HEK293 (cell line): ENCODE measurements around the gene NR2F1-AS1.
A peak's percentile ranks its signal among the peaks of the same experiment; 100 is the strongest.

ENCODE experiments used
- KLF1 ChIP-seq: fragments of 450-650 bp; formaldehyde crosslinking; IDR thresholded peaks from 2 replicates; pipeline ENCODE4 v1.5.1; 2016; ENCODE audit warnings: missing biosample characterization, missing genetic modification characterization
- PRDM1 ChIP-seq: fragments of 450-650 bp; formaldehyde crosslinking; IDR thresholded peaks from 2 replicates; pipeline ENCODE4; 2016; ENCODE audit warnings: missing biosample characterization, missing genetic modification characterization
- PRDM10 ChIP-seq: fragments of 450-650 bp; formaldehyde crosslinking; IDR thresholded peaks from 2 replicates; pipeline ENCODE4 v1.5.1; 2016; ENCODE audit warnings: missing biosample characterization, missing genetic modification characterization
- RBAK ChIP-seq: fragments of 450-650 bp; formaldehyde crosslinking; IDR thresholded peaks from 2 replicates; pipeline ENCODE4 v1.5.1; 2016; ENCODE audit warnings: missing biosample characterization, missing genetic modification characterization
- SETDB1 ChIP-seq: IDR thresholded peaks from one replicate; pipeline ENCODE4 v1.6.1; 2017; ENCODE audit warnings: mild to moderate bottlenecking, low read length, moderate library complexity, mixed read lengths; ENCODE audit not compliant: insufficient read length
- SP7 ChIP-seq: fragments of 450-650 bp; formaldehyde crosslinking; IDR thresholded peaks from 2 replicates; pipeline ENCODE4 v1.5.1; 2016; ENCODE audit warnings: missing biosample characterization, missing genetic modification characterization
- TCF7L2 ChIP-seq: IDR thresholded peaks from 2 replicates; pipeline ENCODE4 v1.6.1; 2011; ENCODE audit warnings: low read depth, mild to moderate bottlenecking, inconsistent platforms, low read length, moderate library complexity, borderline replicate concordance
- TRIM28 ChIP-seq: IDR thresholded peaks from 2 replicates; pipeline ENCODE4 v1.6.1; 2011; ENCODE audit warnings: low read length, control low read depth, borderline replicate concordance
- YY2 ChIP-seq: fragments of 450-650 bp; formaldehyde crosslinking; IDR thresholded peaks from 2 replicates; pipeline ENCODE4 v1.5.1; 2016; ENCODE audit warnings: missing biosample characterization, missing genetic modification characterization
- ZBTB17 ChIP-seq: fragments of 450-650 bp; formaldehyde crosslinking; IDR thresholded peaks from 2 replicates; pipeline ENCODE4 v1.5.1; 2016; ENCODE audit warnings: missing biosample characterization, missing genetic modification characterization
- ZBTB44 ChIP-seq: fragments of 450-650 bp; IDR thresholded peaks from 2 replicates; pipeline ENCODE4 v1.5.1; 2018; ENCODE audit warnings: missing biosample characterization, mild to moderate bottlenecking, missing genetic modification characterization
- ZFP37 ChIP-seq: fragments of 450-650 bp; formaldehyde crosslinking; IDR thresholded peaks from 2 replicates; pipeline ENCODE4 v1.5.1; 2016; ENCODE audit warnings: missing biosample characterization, missing genetic modification characterization
- ZNF132 ChIP-seq: fragments of 450-650 bp; formaldehyde crosslinking; IDR thresholded peaks from 2 replicates; pipeline ENCODE4 v1.5.1; 2017; ENCODE audit warnings: missing biosample characterization, missing genetic modification characterization, borderline replicate concordance
- ZNF18 ChIP-seq: fragments of 450-650 bp; formaldehyde crosslinking; IDR thresholded peaks from 2 replicates; pipeline ENCODE4 v1.5.1; 2016; ENCODE audit warnings: missing biosample characterization, missing genetic modification characterization
- ZNF274 ChIP-seq, 2 experiments: fragments of 200-500 bp in 1 of 2; fragments of 450-650 bp in 1 of 2; sonication (Bioruptor generic) in 1 of 2; formaldehyde crosslinking in 1 of 2; IDR thresholded peaks; 2 replicates each; pipeline versions ENCODE4 v1.5.1 to v1.6.1; 2014 to 2016; ENCODE audit warnings: borderline replicate concordance in 1 of 2, inconsistent platforms in 1 of 2, low read length in 1 of 2, missing biosample characterization in 1 of 2, missing genetic modification characterization in 1 of 2
- ZNF302 ChIP-seq: fragments of 450-650 bp; formaldehyde crosslinking; IDR thresholded peaks from 2 replicates; pipeline ENCODE4 v1.5.1; 2016; ENCODE audit warnings: missing biosample characterization, missing genetic modification characterization, low read depth
- ZNF341 ChIP-seq: fragments of 450-650 bp; formaldehyde crosslinking; IDR thresholded peaks from 2 replicates; pipeline ENCODE4; 2016; ENCODE audit warnings: low read depth, missing biosample characterization, missing genetic modification characterization
- ZNF350 ChIP-seq: fragments of 450-650 bp; formaldehyde crosslinking; IDR thresholded peaks from 2 replicates; pipeline ENCODE4 v1.5.0; 2017; ENCODE audit warnings: missing biosample characterization, mild to moderate bottlenecking, missing genetic modification characterization
- ZNF514 ChIP-seq: fragments of 450-650 bp; formaldehyde crosslinking; IDR thresholded peaks from 2 replicates; pipeline ENCODE4 v1.5.1; 2016; ENCODE audit warnings: missing biosample characterization, missing genetic modification characterization
- ZNF518A ChIP-seq: fragments of 450-650 bp; formaldehyde crosslinking; conservative IDR thresholded peaks from 2 replicates; pipeline ENCODE4 v1.5.1; 2016; ENCODE audit warnings: low read depth, missing biosample characterization, missing genetic modification characterization
- ZNF530 ChIP-seq: fragments of 450-650 bp; formaldehyde crosslinking; IDR thresholded peaks from 2 replicates; pipeline ENCODE4 v1.5.1; 2016; ENCODE audit warnings: low read depth, missing biosample characterization, missing genetic modification characterization
- ZNF623 ChIP-seq: fragments of 450-650 bp; formaldehyde crosslinking; IDR thresholded peaks from 2 replicates; pipeline ENCODE4 v1.5.1; 2016; ENCODE audit warnings: missing biosample characterization, missing genetic modification characterization
- ZNF670 ChIP-seq: fragments of 450-650 bp; formaldehyde crosslinking; IDR thresholded peaks from 2 replicates; pipeline ENCODE4 v1.5.1; 2016; ENCODE audit warnings: missing biosample characterization, missing genetic modification characterization, low read depth
- ZNF76 ChIP-seq: fragments of 450-650 bp; formaldehyde crosslinking; IDR thresholded peaks from 2 replicates; pipeline ENCODE4; 2016; ENCODE audit warnings: low read depth, missing biosample characterization, missing genetic modification characterization, borderline replicate concordance
- ZNF830 ChIP-seq: fragments of 450-650 bp; IDR thresholded peaks from 2 replicates; pipeline ENCODE4 v1.5.0; 2018; ENCODE audit warnings: missing biosample characterization, missing genetic modification characterization, low read depth, mild to moderate bottlenecking, moderate library complexity
- ZNF837 ChIP-seq: fragments of 450-650 bp; formaldehyde crosslinking; IDR thresholded peaks from 2 replicates; pipeline ENCODE4 v1.5.1; 2016; ENCODE audit warnings: missing biosample characterization, missing genetic modification characterization

NR2F1-AS1 gene

GRCh38 chr5:93607367-93608258, 26.6 kb upstream of the NR2F1-AS1 start (continued):
- TF ChIP-seq ZNF830 (tag by site-specific recombination) = no peak
- no peak for TF ChIP-seq ZBTB44 (tag by site-specific recombination)
- peak; percentile 60 for TF ChIP-seq TRIM28
- no peak for TF ChIP-seq KLF1 (tag by site-specific recombination)
- peak; percentile 90 for TF ChIP-seq ZBTB17
- no peak for TF ChIP-seq ZNF670 (tag by site-specific recombination)
- TF ChIP-seq PRDM10 (tag by site-specific recombination) = peak; percentile 20; the same call in 1 of the 2 replicates
- TF ChIP-seq PRDM1 = peak; percentile 60; the same call in 1 of the 2 replicates
- no peak for TF ChIP-seq ZNF837 (tag by site-specific recombination)
- no peak for TF ChIP-seq ZNF350 (tag by site-specific recombination)
- no peak for TF ChIP-seq ZNF623
- TF ChIP-seq YY2 = no peak
- no peak for TF ChIP-seq ZNF518A (tag by site-specific recombination)
- TF ChIP-seq SETDB1 = no peak
- TF ChIP-seq ZNF76 = no peak
- no peak for TF ChIP-seq RBAK (tag by site-specific recombination)
- no peak for TF ChIP-seq ZNF341 (tag by site-specific recombination)
- no peak for TF ChIP-seq ZNF302
- no peak for TF ChIP-seq ZNF514 (tag by site-specific recombination)
- TF ChIP-seq TCF7L2 = no peak
- no peak for TF ChIP-seq ZNF132 (tag by site-specific recombination)
- TF ChIP-seq ZFP37 = no peak
- TF ChIP-seq ZNF530 (tag by site-specific recombination) = no peak
- TF ChIP-seq ZNF18 (tag by site-specific recombination) = no peak
- TF ChIP-seq ZNF274 (IDR thresholded peaks at IDR 0.05; ENCODE audit: low read length) = no peak
- TF ChIP-seq ZNF274 (tag by site-specific recombination; IDR thresholded peaks at IDR 0.05; ENCODE audit: borderline replicate concordance) = no peak
- TF ChIP-seq SP7 (tag by site-specific recombination) = peak; percentile 11; the same call in 1 of the 2 replicates
